ENCODE measurements around the gene PDCD2L.
"Not testable (repeated sequence)": the region's sequence is repeated elsewhere in the genome, so short reads cannot be mapped to it uniquely, and the experiment has no call there.

Gene PDCD2L

DNA sequence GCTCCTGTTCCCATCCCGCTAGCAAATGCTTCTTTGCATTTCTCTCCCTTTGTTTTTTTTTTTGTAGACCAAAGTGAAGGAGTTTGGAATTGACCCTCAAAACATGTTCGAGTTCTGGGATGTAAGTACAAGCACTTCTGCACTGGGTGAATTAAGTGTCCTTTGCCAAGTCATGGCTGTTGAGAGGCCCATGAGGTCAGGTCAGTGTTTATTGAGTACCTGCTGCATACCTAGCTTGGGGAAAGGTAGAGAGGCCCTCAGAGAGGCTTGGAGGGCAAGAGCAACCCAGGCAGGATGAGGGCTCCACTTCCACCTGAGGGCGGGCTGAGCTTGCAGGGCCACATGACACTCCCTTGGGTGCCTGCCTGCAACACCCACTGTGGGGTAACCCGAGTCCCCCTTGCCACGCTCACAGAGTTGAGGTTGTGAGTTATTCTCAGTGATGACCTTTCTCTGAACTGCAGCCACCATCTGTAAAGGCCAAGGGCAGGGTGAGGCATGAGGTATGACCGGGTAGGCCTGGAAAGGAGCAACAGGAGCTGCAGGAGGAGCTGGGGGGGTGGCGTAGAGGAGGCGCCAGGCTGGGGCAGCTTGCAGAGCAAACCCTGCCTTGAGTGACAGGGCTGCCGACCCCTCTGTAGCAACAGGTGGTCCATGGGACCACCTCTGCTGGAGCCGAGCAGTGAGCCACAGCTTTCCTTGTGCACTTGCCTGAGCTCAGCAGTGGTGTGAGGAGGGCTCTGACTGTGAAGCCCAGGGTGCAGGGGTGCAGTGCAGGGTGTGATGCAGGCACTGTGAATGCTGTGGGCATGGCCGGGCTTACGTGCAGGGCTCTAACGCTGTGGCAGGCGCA is 22.6 kb upstream of the PDCD2L start:
- Histone ChIP-seq H3K4me3 (ENCODE audit: low read depth, low read length) (no peak overlapping the region), H3K36me3 (replicated peaks) (peaks cover 85% of the 10 kb centered on the region), H3K27me3 (replicated peaks) (no peaks in the 10 kb centered on the region), H3K27ac (no peak overlapping the region)
- in situ Hi-C loops (cut with HindIII; ENCODE audit: low pct_ligation_motif_present, low sequenced_read_pairs) = no loop called here
- TF ChIP-seq, protein P1, sequence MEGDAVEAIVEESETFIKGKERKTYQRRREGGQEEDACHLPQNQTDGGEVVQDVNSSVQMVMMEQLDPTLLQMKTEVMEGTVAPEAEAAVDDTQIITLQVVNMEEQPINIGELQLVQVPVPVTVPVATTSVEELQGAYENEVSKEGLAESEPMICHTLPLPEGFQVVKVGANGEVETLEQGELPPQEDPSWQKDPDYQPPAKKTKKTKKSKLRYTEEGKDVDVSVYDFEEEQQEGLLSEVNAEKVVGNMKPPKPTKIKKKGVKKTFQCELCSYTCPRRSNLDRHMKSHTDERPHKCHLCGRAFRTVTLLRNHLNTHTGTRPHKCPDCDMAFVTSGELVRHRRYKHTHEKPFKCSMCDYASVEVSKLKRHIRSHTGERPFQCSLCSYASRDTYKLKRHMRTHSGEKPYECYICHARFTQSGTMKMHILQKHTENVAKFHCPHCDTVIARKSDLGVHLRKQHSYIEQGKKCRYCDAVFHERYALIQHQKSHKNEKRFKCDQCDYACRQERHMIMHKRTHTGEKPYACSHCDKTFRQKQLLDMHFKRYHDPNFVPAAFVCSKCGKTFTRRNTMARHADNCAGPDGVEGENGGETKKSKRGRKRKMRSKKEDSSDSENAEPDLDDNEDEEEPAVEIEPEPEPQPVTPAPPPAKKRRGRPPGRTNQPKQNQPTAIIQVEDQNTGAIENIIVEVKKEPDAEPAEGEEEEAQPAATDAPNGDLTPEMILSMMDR (IDR thresholded peaks at IDR 0.05; ENCODE audit: low read depth, low read length, missing control alignments) = no peak
- no peak for DNase-seq

DNA sequence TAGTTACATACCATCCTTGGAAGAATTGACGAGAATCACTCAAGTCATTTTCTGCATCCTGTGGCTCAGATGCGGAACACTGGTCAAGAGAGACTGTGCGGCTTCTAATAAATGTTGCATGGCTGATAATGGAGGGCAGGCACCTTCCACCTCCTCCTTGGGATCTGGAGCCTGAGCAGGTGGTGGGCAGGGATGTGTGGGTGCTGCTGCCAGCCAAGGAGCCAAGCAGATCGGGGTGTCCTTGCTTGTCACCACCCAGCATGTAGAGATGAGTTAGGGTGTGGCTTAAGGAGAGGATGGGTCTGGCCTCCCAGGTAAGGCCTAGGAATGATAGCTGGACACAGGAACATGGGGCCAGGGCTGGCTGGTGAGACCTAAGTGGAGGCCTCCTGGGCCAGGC is 21.7 kb upstream of the PDCD2L start:
- in situ Hi-C loops (cut with HindIII; ENCODE audit: low pct_ligation_motif_present, low sequenced_read_pairs) = no loop called here
- H3K27me3 ChIP-seq (replicated peaks) = no peaks in the 10 kb centered on the region
- no peak overlapping the region for H3K4me3 ChIP-seq (ENCODE audit: low read depth, low read length)
- DNase-seq = no peak
- H3K36me3 ChIP-seq (replicated peaks) = peaks cover 86% of the 10 kb centered on the region
- no peak overlapping the region for H3K27ac ChIP-seq
- TF ChIP-seq, protein P1 (IDR thresholded peaks at IDR 0.05; ENCODE audit: low read depth, low read length, missing control alignments) = no peak

DNA sequence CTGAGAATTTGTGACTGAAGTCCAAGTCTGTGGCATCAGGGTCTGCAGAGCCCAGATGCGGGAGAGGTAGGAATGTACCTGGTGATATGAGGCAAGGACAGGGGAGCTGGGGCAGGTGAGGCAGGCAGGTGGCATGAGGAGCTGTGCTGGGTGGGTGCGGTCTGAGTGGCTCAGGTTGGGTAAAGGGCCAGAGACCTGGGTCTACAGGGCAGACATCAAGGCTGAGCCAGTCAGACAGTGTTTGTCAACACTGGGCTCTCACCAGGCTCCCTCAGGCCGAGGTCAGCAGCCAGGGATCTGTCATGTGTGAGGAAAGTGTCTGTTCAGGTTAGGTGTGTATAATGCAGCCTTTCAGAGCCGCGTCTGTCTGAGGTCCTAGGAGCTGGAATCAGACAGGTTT is 20.6 kb upstream of the PDCD2L start:
- H3K27me3 ChIP-seq (replicated peaks) = no peaks in the 10 kb centered on the region
- peaks cover 88% of the 10 kb centered on the region for H3K36me3 ChIP-seq (replicated peaks)
- in situ Hi-C loops (cut with HindIII; ENCODE audit: low pct_ligation_motif_present, low sequenced_read_pairs) = no loop called here
- H3K4me3 ChIP-seq (ENCODE audit: low read depth, low read length) = no peak overlapping the region
- no peak overlapping the region for H3K27ac ChIP-seq
- TF ChIP-seq, protein P1 (IDR thresholded peaks at IDR 0.05; ENCODE audit: low read depth, low read length, missing control alignments) = no peak
- DNase-seq = no peak

DNA sequence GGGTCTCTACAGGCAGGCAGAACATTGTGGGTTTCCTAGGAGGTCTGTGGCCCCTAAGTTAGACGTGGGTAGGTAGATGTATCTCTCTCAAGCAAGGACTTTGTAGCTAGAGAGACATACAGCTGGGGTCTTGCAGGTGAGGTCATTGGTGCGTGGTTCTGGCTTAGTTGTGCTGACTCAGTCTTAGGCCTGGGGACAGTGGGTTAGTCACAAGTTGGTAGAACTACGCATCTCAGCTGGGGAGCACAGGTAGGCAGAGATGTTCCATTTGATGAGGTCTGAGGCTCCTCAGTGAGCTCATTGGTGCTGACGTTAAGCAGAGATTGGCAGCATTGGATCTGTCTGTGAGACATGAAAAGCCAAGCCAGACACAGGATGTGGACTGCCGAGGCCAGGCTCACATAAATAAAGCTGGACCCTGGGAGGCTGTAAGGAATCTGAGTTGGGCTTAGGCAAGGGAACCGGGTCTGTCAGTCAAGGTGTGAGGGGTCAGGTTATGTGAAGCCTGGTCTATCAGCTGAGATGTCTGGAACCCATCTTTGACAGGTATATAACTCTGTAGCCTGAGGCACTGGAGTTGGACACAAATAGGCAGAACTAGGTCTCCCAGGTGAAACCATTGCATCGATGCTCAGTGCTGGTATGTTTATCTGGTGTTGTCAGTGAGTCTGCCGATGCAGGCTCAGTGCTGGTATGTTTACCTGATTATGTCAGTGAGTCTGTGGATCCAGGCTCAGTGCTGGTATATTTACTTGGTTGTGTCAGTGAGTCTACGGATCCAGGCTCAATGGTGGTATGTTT is 17.4 kb upstream of the PDCD2L start:
- H3K4me3 ChIP-seq (ENCODE audit: low read depth, low read length) = no peak overlapping the region
- peaks cover 80% of the 10 kb centered on the region for H3K36me3 ChIP-seq (replicated peaks)
- DNase-seq = no peak

DNA sequence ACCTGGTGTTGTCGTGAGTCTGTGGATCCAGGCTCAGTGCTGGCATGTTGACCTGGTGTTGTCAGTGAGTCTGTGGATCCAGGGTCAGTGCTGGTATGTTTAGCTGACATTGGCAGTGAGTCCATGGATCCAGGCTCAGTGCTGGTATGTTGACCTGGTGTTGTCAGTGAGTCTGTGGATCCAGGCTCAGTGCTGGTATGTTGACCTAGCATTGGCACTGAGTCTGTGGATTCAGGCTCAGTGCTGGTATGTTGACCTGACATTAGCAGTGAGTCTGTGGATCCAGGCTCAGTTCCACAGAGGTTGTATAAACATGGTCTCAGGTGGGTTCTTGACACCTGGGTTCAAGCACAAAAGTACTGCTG is 16.8 kb upstream of the PDCD2L start:
- in situ Hi-C loops (cut with HindIII; ENCODE audit: low pct_ligation_motif_present, low sequenced_read_pairs) = no loop called here
- H3K27me3 ChIP-seq (replicated peaks) = no peaks in the 10 kb centered on the region
- no peak overlapping the region for H3K4me3 ChIP-seq (ENCODE audit: low read depth, low read length)
- H3K27ac ChIP-seq = no peak overlapping the region
- DNase-seq = no peak
- TF ChIP-seq, protein P1 (IDR thresholded peaks at IDR 0.05; ENCODE audit: low read depth, low read length, missing control alignments) = no peak
- peaks cover 78% of the 10 kb centered on the region for H3K36me3 ChIP-seq (replicated peaks)

More for the DNA sequence above, 17.4 kb upstream of the PDCD2L start:
- no peaks in the 10 kb centered on the region for H3K27me3 ChIP-seq (replicated peaks)
- TF ChIP-seq, protein P1 (IDR thresholded peaks at IDR 0.05; ENCODE audit: low read depth, low read length, missing control alignments) = no peak
- in situ Hi-C loops (cut with HindIII; ENCODE audit: low pct_ligation_motif_present, low sequenced_read_pairs) = no loop called here
- H3K27ac ChIP-seq = no peak overlapping the region

DNA sequence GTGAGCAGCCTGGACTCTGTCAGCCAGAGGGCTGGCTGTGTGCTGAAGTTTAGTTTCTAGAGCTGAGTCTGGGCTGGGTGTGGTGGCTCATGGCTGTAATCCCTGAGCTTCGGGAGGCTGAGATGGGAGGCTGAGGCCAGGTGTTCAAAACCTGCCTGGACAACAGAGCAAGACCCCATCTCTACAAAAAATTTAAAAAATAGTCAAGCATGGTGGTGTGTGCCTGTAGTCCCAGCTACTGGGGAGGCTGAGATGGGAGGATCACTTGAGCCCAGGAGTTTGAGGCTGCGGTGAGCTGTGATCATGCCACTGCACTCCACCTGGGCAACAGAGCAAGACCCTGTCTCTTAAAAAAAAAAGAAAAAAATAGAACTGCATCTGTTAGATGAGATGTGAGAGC is 15.5 kb upstream of the PDCD2L start:
- DNase-seq; H3K27me3 ChIP-seq (replicated peaks); H3K4me3 ChIP-seq (ENCODE audit: low read depth, low read length); in situ Hi-C loops (cut with HindIII; ENCODE audit: low pct_ligation_motif_present, low sequenced_read_pairs); H3K27ac ChIP-seq: not testable (repeated sequence)
- peaks cover 66% of the 10 kb centered on the region for H3K36me3 ChIP-seq (replicated peaks)

All from brain microvascular endothelial cell (primary cell).